HFFc6 (cell line): Measurements from ENCODE around the gene TH. TPM values are rescaled to one million over a fixed set of nuclear protein-coding genes. Genes with fewer than 3 reads are reported as not detected.
A peak's percentile ranks its signal among the peaks of the same experiment; 100 is the strongest.

Source experiments
- DNase-seq: peaks from one replicate; pipeline ENCODE4 v3.0.0-alpha.2; 2018
- H3K27ac Mint-ChIP-seq: 2 replicates; pipeline ENCODE4 v1.8.0; 2020; ENCODE audit warnings: mild to moderate bottlenecking, mixed read lengths
- H3K27me3 Mint-ChIP-seq: 2 replicates; pipeline ENCODE4 v1.8.0; 2021; ENCODE audit warnings: mild to moderate bottlenecking, moderate library complexity, mixed read lengths; ENCODE audit not compliant: insufficient read depth
- H3K36me3 Mint-ChIP-seq: 2 replicates; pipeline ENCODE4 v1.8.0; 2021; ENCODE audit warnings: low read depth, mixed read lengths
- H3K4me1 Mint-ChIP-seq: 2 replicates; pipeline ENCODE4 v1.8.0; 2020; ENCODE audit warnings: low read depth, mixed read lengths
- H3K4me3 Mint-ChIP-seq: 2 replicates; pipeline ENCODE4 v1.8.0; 2020; ENCODE audit warnings: mild to moderate bottlenecking, moderate library complexity, mixed read lengths
- H3K9me3 Mint-ChIP-seq: 2 replicates; pipeline ENCODE4 v1.8.0; 2020; ENCODE audit warnings: mild to moderate bottlenecking, mixed read lengths
- total RNA-seq, 6 experiments: library from RNA; stranded (reverse); fragmentation: NEBNext Ultra II Directional; extraction: Animal tissue kit (Norgen Biotek cat#: 25700); gene quantifications; 2 replicates in 1 of 6; 3 replicates in 5 of 6; pipeline ENCODE4 v1.2.3, GENCODE V29; 2021
- TF ChIP-seq, protein P1 (sequence below): fragments of 200-600 bp; sonication (generic); IDR thresholded peaks from 2 replicates; pipeline ENCODE4 v1.5.0; 2021; ENCODE audit warnings: antibody characterized with exemption, mild to moderate bottlenecking

The TH gene
- total RNA-seq, 6 experiments from 2014 or later: not detected

DNA sequence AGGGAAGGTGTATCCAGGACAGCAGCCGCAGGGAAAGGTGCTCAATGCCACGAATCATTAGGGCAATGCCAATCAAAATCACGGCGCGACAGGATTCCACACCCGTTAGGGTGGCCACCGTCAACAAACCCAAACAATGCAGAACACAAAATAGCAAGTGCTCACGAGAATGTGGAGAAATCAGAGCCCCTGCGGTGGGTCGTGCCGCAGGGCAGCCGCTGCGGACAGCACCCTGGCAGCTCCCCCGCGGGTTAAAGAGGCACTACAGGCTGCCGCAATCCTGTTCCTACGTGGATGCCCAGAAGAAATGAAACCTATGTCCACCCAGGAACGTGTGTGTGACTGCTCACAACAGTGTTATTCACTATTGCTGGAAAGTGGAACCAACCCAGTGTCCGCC is 17.1 kb upstream of the TH start:
- Mint-ChIP-seq H3K27me3 (peaks cover 21% of the 10 kb centered on the region), H3K27ac (no peak overlapping the region), H3K4me1 (no peaks in the 10 kb centered on the region), H3K36me3 (no peaks in the 10 kb centered on the region), H3K9me3 (no peaks in the 10 kb centered on the region), H3K4me3 (no peak overlapping the region)
- no peak for DNase-seq
- TF ChIP-seq, protein P1, sequence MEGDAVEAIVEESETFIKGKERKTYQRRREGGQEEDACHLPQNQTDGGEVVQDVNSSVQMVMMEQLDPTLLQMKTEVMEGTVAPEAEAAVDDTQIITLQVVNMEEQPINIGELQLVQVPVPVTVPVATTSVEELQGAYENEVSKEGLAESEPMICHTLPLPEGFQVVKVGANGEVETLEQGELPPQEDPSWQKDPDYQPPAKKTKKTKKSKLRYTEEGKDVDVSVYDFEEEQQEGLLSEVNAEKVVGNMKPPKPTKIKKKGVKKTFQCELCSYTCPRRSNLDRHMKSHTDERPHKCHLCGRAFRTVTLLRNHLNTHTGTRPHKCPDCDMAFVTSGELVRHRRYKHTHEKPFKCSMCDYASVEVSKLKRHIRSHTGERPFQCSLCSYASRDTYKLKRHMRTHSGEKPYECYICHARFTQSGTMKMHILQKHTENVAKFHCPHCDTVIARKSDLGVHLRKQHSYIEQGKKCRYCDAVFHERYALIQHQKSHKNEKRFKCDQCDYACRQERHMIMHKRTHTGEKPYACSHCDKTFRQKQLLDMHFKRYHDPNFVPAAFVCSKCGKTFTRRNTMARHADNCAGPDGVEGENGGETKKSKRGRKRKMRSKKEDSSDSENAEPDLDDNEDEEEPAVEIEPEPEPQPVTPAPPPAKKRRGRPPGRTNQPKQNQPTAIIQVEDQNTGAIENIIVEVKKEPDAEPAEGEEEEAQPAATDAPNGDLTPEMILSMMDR: no peak

DNA sequence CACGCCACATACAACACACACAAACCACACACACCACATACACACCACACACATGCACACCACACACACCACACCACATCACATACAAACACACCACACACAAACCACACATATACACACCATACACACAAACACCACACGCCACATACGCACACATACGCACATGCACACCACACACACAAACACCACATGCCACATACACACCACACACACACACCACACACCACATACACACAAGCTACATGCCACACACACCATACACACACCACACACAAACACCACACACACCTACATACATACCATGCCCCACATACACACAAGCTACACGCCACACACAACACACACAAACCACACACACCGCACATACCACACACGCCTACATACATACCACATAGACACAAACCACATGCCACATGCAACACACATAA is 15.7 kb upstream of the TH start:
- H3K27me3 Mint-ChIP-seq: peaks cover 21% of the 10 kb centered on the region
- no peaks in the 10 kb centered on the region for H3K36me3 Mint-ChIP-seq
- no peak overlapping the region for H3K4me3 Mint-ChIP-seq
- H3K27ac Mint-ChIP-seq: no peak overlapping the region
- no peaks in the 10 kb centered on the region for H3K9me3 Mint-ChIP-seq
- DNase-seq: no peak
- no peaks in the 10 kb centered on the region for H3K4me1 Mint-ChIP-seq
- TF ChIP-seq, protein P1: no peak

DNA sequence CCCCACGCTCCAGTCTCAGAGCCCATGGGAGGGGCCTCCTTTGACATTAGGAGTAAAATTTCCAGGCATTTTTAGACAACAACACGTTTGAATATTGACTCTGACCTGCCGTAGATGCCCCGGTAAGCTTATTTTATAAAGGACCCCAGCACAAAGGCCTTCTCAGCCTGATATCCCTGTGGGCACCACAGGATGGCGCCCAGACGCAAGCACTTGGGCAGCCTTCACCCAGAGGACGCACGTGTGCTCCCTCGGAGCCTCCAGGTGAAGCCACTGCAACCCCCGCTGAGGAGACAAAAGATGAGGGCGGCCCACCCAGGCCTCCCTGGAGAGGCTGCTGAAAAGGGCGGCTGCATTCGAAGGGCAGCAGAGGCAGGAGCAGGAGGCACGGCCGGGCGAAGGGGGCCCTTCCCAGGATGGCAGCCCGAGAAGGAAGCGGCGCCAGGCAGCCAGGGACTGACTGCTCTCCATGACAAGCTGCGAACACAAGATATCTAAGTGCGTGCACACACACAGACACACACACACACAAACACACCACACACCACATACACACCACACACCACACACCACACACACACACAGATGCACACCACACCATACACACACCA is 15.2 kb upstream of the TH start:
- Mint-ChIP-seq H3K4me3 (no peak overlapping the region), H3K9me3 (no peaks in the 10 kb centered on the region), H3K36me3 (no peaks in the 10 kb centered on the region), H3K27me3 (peaks cover 20% of the 10 kb centered on the region), H3K27ac (no peak overlapping the region), H3K4me1 (no peaks in the 10 kb centered on the region)
- TF ChIP-seq, protein P1: peak; percentile 67
- DNase-seq: no peak

DNA sequence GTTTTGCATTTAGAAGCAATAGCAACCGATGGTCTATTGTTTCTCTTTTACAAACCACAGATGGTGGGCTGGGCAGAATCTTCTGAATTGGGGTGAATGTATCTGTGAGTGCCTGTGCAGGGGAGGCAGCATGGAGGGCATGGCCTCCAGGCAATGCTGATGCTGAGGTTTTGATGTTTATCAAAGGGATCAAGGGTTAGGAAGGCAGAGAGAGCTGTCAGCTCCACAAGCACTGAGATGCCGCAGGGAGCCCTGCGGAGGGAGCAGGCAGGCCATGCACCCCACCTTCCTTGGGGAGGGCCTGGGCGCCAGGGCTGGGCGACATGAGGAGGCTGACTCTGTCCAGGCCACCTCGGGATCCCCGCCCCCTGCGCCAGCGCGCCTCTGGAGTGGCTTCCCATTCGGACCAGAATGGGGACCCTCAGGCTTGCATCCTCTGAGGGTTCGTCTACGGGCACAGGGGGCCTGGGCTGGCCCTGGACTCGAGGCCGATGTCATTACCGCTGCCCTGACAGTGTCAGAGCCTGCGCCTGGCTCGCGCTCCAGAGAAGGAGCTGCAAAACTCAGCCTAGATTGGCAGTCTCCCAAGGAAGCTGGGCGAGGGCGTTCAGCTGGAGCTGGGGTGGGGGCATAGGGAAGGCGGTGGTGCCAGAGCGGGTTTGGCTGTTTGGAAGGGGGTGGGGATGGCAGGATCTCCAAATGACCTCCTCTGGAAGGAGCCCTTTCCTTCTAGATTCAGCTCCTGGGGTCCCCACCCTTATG is 13.9 kb upstream of the TH start:
- Mint-ChIP-seq H3K4me3 (no peak overlapping the region), H3K9me3 (no peaks in the 10 kb centered on the region), H3K36me3 (no peaks in the 10 kb centered on the region), H3K4me1 (peaks cover 6% of the 10 kb centered on the region; the same call in 1 of the 2 replicates), H3K27ac (no peak overlapping the region), H3K27me3 (peaks cover 12% of the 10 kb centered on the region)
- TF ChIP-seq, protein P1: no peak
- no peak for DNase-seq

DNA sequence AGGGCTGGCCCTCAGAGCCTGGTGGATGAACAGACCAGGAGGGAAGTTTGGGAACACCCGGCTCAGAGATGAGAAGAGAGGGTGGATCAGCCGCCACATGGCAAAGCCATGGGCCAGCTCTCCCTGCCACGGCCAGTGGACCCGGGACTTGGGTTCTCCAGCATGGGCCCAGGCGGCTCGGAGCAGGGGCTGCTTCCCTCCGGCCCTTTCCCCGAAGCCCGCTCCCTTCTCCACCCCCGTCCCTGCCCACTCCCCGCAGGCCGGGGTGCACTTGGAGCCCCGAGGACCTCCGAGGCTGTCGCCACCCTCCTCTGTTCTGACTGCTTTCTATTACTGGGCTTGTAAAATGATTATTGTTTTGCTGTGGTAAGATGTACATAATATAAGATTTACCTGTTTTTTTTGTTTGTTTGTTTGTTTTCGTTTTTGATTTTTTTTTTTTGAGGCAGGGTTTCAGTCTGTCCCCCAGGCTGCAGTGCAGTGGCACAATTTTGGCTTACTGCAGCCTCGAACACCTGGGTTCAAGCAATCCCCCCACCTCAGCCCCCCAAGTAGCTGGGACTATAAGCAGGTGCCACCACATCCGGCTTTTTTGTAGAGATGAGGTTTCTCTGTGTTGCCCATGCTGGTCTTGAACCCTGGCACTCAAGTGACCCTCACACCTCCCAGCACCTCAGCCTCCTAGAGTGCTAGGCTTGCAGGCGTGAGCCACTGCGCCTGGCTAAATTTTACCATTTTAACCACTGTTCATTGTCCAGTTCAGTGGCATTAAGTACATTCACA is 11.3 kb upstream of the TH start:
- Mint-ChIP-seq H3K27me3 (peaks cover 5% of the 10 kb centered on the region), H3K4me1 (peaks cover 18% of the 10 kb centered on the region), H3K4me3 (no peak overlapping the region), H3K9me3 (no peaks in the 10 kb centered on the region), H3K36me3 (no peaks in the 10 kb centered on the region), H3K27ac (no peak overlapping the region)
- DNase-seq: no peak
- TF ChIP-seq, protein P1: no peak
